HG03457 (cell line): Measurements from ENCODE around the gene KRTAP10-4.
"Not testable (repeated sequence)": the region's sequence is repeated elsewhere in the genome, so short reads cannot be mapped to it uniquely, and the experiment has no call there.

Experiments
- ATAC-seq: cut with Tn5 transposase; IDR thresholded peaks from one replicate; pipeline ENCODE4 v1.9.1; 2021; ENCODE audit warnings: moderate number of reproducible peaks; ENCODE audit not compliant: unreplicated experiment

KRTAP10-4 gene

GRCh38 chr21:44573630-44574456 is at the start of gene KRTAP10-4:
TSS of gene KRTAP10-4 (plus strand) at chr21:44573729. CDS start at chr21:44573759, 30 bp downstream.
- ATAC-seq, result not testable (repeated sequence)

GRCh38 chr21:44524414-44525371 is 48.8 kb upstream of the KRTAP10-4 start:
- no peak for ATAC-seq

- ATAC-seq, result no peak
Observed at GRCh38 chr21:44525391-44526095, 48.0 kb upstream of the KRTAP10-4 start.

- no peak for ATAC-seq
Observed at GRCh38 chr21:44526096-44526997, 47.2 kb upstream of the KRTAP10-4 start.

- no peak for ATAC-seq
Observed at GRCh38 chr21:44527156-44527982, 46.2 kb upstream of the KRTAP10-4 start.

GRCh38 chr21:44527983-44528633 is 45.4 kb upstream of the KRTAP10-4 start:
- no peak for ATAC-seq

- no peak for ATAC-seq
Observed at GRCh38 chr21:44528634-44528995, 44.9 kb upstream of the KRTAP10-4 start.

- ATAC-seq, result no peak
Observed at GRCh38 chr21:44529011-44529421, 44.5 kb upstream of the KRTAP10-4 start.

GRCh38 chr21:44529503-44530125 is 43.9 kb upstream of the KRTAP10-4 start:
- no peak for ATAC-seq

GRCh38 chr21:44530221-44530902 is 43.2 kb upstream of the KRTAP10-4 start:
- ATAC-seq, result no peak

GRCh38 chr21:44530903-44531605 is 42.5 kb upstream of the KRTAP10-4 start:
- ATAC-seq, result no peak

GRCh38 chr21:44531606-44532564 is 41.6 kb upstream of the KRTAP10-4 start:
- no peak for ATAC-seq

GRCh38 chr21:44532712-44533111 is 40.8 kb upstream of the KRTAP10-4 start:
- ATAC-seq, result no peak

- no peak for ATAC-seq
Observed at GRCh38 chr21:44533121-44533890, 40.2 kb upstream of the KRTAP10-4 start.
